ENCODE data around the gene RPL39L.

DNA sequence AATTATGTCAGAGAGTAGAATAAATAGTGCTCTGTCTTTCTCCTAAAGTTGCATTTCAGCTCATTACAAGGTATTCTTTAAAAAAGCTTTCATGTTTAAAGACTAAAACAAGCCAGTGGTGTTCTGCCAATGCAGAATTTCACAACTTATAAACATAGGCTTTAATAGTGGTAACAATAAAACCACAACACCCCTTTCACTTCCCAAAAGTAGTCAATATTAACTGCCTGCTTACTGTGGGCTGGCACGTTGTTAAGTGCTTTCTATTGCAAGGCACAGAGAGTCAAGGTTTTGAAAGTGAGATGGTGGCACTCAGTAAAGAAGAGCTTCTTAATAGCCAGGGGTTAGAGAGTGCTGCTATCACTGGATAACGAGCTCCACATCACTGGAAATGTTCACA is 49.6 kb upstream of the RPL39L start:
- no peak for TF ChIP-seq POLR2A (IDR thresholded peaks at IDR 0.05; ENCODE audit: extremely low read depth, insufficient read length)
- TF ChIP-seq, protein P1, sequence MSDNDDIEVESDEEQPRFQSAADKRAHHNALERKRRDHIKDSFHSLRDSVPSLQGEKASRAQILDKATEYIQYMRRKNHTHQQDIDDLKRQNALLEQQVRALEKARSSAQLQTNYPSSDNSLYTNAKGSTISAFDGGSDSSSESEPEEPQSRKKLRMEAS (IDR thresholded peaks at IDR 0.05; ENCODE audit: low read depth, low read length) = no peak
- TF ChIP-seq, protein P2, sequence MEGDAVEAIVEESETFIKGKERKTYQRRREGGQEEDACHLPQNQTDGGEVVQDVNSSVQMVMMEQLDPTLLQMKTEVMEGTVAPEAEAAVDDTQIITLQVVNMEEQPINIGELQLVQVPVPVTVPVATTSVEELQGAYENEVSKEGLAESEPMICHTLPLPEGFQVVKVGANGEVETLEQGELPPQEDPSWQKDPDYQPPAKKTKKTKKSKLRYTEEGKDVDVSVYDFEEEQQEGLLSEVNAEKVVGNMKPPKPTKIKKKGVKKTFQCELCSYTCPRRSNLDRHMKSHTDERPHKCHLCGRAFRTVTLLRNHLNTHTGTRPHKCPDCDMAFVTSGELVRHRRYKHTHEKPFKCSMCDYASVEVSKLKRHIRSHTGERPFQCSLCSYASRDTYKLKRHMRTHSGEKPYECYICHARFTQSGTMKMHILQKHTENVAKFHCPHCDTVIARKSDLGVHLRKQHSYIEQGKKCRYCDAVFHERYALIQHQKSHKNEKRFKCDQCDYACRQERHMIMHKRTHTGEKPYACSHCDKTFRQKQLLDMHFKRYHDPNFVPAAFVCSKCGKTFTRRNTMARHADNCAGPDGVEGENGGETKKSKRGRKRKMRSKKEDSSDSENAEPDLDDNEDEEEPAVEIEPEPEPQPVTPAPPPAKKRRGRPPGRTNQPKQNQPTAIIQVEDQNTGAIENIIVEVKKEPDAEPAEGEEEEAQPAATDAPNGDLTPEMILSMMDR (IDR thresholded peaks at IDR 0.05; ENCODE audit: low read depth, low read length) = no peak
